ENCODE measurements around the gene OR52M1. TPM values are rescaled to one million over a fixed set of nuclear protein-coding genes. Genes with fewer than 3 reads are reported as not detected.

The OR52M1 gene, protein sequence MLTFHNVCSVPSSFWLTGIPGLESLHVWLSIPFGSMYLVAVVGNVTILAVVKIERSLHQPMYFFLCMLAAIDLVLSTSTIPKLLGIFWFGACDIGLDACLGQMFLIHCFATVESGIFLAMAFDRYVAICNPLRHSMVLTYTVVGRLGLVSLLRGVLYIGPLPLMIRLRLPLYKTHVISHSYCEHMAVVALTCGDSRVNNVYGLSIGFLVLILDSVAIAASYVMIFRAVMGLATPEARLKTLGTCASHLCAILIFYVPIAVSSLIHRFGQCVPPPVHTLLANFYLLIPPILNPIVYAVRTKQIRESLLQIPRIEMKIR
- not detected in 5 replicates for total RNA-seq (2022; extraction: Qiagen RNA extraction; ENCODE audit: low read depth)

DNA sequence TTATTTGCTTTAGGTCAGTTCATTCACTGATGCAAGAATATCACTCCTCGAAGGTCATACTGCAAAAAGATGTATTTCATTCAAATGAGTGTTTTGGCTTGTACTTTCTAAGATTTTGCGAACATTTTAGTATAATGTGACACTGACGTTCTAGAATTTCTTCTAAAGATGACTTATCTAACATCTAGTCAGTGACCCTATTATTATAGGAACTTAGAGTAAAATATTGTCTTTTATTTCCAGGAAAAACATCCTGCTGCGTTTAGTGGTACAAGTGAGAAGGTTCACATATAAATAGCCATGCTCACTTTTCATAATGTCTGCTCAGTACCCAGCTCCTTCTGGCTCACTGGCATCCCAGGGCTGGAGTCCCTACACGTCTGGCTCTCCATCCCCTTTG, at the start of gene OR52M1:
Gene OR52M1, plus strand, starts transcription at position 301 of the 400 bp plus-strand sequence. Its CDS starts 0 bp downstream, at position 301.

DNA sequence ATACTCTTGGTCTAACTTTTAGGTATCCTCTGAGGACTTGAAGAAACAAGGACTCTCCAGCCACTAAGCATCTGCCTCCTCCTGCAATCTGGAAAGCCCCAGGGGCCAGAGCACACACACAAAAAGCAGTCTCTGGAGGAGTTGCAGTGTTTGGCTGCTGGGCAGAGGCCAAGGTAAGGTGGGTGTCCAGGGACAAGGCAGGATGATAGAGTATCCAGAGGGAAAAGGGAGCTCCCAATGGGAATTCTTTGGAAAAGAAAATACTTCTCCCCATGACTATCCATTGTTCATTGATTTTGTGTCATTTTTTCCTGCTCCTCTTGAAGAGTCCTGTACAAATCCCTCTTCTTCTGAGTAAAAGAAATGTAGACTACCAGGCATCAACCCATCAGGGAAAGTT, 36.5 kb downstream of the OR52M1 start, which contains the start of gene OR52I2:
Gene OR52I2, plus strand, starts transcription at position 301 of the 400 bp plus-strand sequence.

DNA sequence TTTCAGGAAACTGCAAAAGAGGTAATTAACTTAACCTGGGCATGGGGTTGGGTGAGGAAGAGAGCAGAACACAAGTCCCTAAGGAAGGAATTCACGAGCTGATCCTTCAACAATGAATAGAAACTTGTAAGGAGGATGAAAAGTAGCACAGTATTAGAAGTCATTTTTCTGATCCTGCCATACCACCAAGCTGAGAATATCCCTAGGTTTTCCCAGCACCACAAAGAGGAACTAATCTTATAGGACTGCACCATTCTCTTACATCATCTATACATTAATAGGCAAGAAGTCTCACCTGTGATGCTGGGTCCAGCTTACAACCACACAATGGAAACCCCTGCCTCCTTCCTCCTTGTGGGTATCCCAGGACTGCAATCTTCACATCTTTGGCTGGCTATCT, 48.7 kb downstream of the OR52M1 start, which contains the start of gene OR52I1:
Gene OR52I1, plus strand, starts transcription at position 301 of the 400 bp plus-strand sequence. Its CDS starts 0 bp downstream, at position 301.

Other genes starting within 250 kb of the OR52M1 start
- gene OR52B4, start 176.8 kb upstream of the OR52M1 start, total RNA-seq (2022; extraction: Qiagen RNA extraction; ENCODE audit: low read depth) = not detected in 5 replicates
- gene TRIM21, start 151.5 kb upstream of the OR52M1 start, total RNA-seq (2022; extraction: Qiagen RNA extraction; ENCODE audit: low read depth) = 18.3 to 22.3 TPM (median 21.6 TPM) in 5 replicates
- not detected in 5 replicates for gene OR52K2, start 95.9 kb upstream of the OR52M1 start, total RNA-seq (2022; extraction: Qiagen RNA extraction; ENCODE audit: low read depth)
- gene OR52K1, start 62.5 kb upstream of the OR52M1 start, total RNA-seq (2022; extraction: Qiagen RNA extraction; ENCODE audit: low read depth) = not detected in 5 replicates
- gene OR52I2, start 36.6 kb downstream of the OR52M1 start, total RNA-seq (2022; extraction: Qiagen RNA extraction; ENCODE audit: low read depth) = not detected in 5 replicates
- not detected in 5 replicates for gene OR52I1, start 48.8 kb downstream of the OR52M1 start, total RNA-seq (2022; extraction: Qiagen RNA extraction; ENCODE audit: low read depth)
- 6.9 to 10.7 TPM (median 9.2 TPM) in 5 replicates for gene TRIM68, start 63.0 kb downstream of the OR52M1 start, total RNA-seq (2022; extraction: Qiagen RNA extraction; ENCODE audit: low read depth)
- gene OR51D1, start 92.3 kb downstream of the OR52M1 start, total RNA-seq (2022; extraction: Qiagen RNA extraction; ENCODE audit: low read depth) = not detected in 5 replicates
- not detected in 5 replicates for gene OR51E1, start 98.8 kb downstream of the OR52M1 start, total RNA-seq (2022; extraction: Qiagen RNA extraction; ENCODE audit: low read depth)
- not detected in 5 replicates for gene OR51E2, start 152.7 kb downstream of the OR52M1 start, total RNA-seq (2022; extraction: Qiagen RNA extraction; ENCODE audit: low read depth)
- gene MMP26, start 159.6 kb downstream of the OR52M1 start, total RNA-seq (2022; extraction: Qiagen RNA extraction; ENCODE audit: low read depth) = not detected in 5 replicates
- gene OR51F1, start 224.7 kb downstream of the OR52M1 start, total RNA-seq (2022; extraction: Qiagen RNA extraction; ENCODE audit: low read depth) = not detected in 5 replicates

All from A549 treated with RU486 at 1 μM for 4 hours (cell line).